Vagina (tissue), 2 donors: ENCODE data around the gene BATF. TPM values are rescaled to one million over a fixed set of nuclear protein-coding genes. Genes with fewer than 3 reads are reported as not detected.

Experiments
- DNase-seq, 2 donors: peaks; one replicate each; pipeline ENCODE4 v3.0.0-alpha.2; 2017; ENCODE audit errors: extremely low spot score in 2 of 2
- H3K27ac ChIP-seq: fragments of 200-600 bp; sonication (generic); one replicate; pipeline ENCODE4 v1.5.1; 2019
- H3K27me3 ChIP-seq: fragments of 200-600 bp; sonication (generic); one replicate; pipeline ENCODE4 v1.5.1; 2019
- H3K36me3 ChIP-seq, 2 donors: fragments of 200-600 bp; sonication (generic); one replicate each; pipeline ENCODE4 v1.5.1; 2017 to 2019
- H3K4me1 ChIP-seq: fragments of 200-600 bp; sonication (generic); one replicate; pipeline ENCODE4 v1.5.1; 2019
- H3K4me3 ChIP-seq, 2 donors: fragments of 200-600 bp; sonication (generic); 1 replicate in 1 of 2; 2 replicates in 1 of 2; pipeline ENCODE4 v1.5.1; 2016 to 2019
- H3K9me3 ChIP-seq: fragments of 200-600 bp; sonication (generic); one replicate; pipeline ENCODE4 v1.5.1; 2019
- CTCF ChIP-seq, 3 experiments: fragments of 450-650 bp in 2 of 3; fragments of 200-600 bp in 1 of 3; sonication (generic) in 1 of 3; IDR thresholded peaks; one replicate each; pipeline ENCODE4 v1.5.1; 2017 to 2019; ENCODE audit warnings: antibody characterized with exemption in 3 of 3, mild to moderate bottlenecking in 2 of 3, moderate library complexity in 2 of 3
- POLR2A ChIP-seq, 2 donors: fragments of 450-650 bp; IDR thresholded peaks; one replicate each; pipeline ENCODE4 v1.6.1; 2017; ENCODE audit warnings: antibody characterized with exemption in 2 of 2, mild to moderate bottlenecking in 2 of 2, moderate library complexity in 2 of 2
- POLR2AphosphoS5 ChIP-seq, 2 donors: sonication (generic); formaldehyde crosslinking; IDR thresholded peaks; one replicate each; pipeline ENCODE4 v1.9.0; 2017; ENCODE audit warnings: antibody characterized with exemption in 2 of 2, mild to moderate bottlenecking in 2 of 2, low read depth in 1 of 2; ENCODE audit not compliant: insufficient read depth in 1 of 2
- intact Hi-C: fragments of 100-400 bp; cut with DNase I; formaldehyde crosslinking; loops from one replicate; pipeline ENCODE4 v1.15.1; 2023
- total RNA-seq: library from RNA; depleted of rRNA; stranded (reverse); fragments of >200 nt; gene quantifications from one replicate; pipeline ENCODE4 v1.2.3, GENCODE V29; 2016

Gene BATF
- total RNA-seq, 1 donor from 2014 or later: 12.0 TPM

- Histone ChIP-seq H3K27me3 (no peaks in the 10 kb centered on the region), H3K4me3 (no peak overlapping the region), H3K27ac (no peak overlapping the region), H3K9me3 (no peaks in the 10 kb centered on the region), H3K36me3 (no peaks in the 10 kb centered on the region), H3K4me1 (peaks cover 5% of the 10 kb centered on the region)
- no peak for DNase-seq
- intact Hi-C loops: no loop called here
- TF ChIP-seq POLR2A (IDR thresholded peaks at IDR 0.05): no peak
- TF ChIP-seq POLR2AphosphoS5 (IDR thresholded peaks at IDR 0.05; ENCODE audit: insufficient read depth in 1 of 2, low read depth in 1 of 2): no peak
- no peak for TF ChIP-seq CTCF (IDR thresholded peaks at IDR 0.05)
These were observed 662 bp upstream of the BATF start for GRCh38 chr14:75521415-75522199.

- peak overlapping the region in 1 of 2 donors; percentile 35 for H3K4me3 ChIP-seq
- H3K27me3 ChIP-seq: no peaks in the 10 kb centered on the region
- H3K27ac ChIP-seq: peak overlapping the region; percentile 63
- no peak for DNase-seq
- TF ChIP-seq POLR2A (IDR thresholded peaks at IDR 0.05) (no peak), POLR2AphosphoS5 (IDR thresholded peaks at IDR 0.05; ENCODE audit: insufficient read depth in 1 of 2, low read depth in 1 of 2) (no peak), CTCF (IDR thresholded peaks at IDR 0.05) (no peak)
- intact Hi-C loops: no loop called here
- H3K4me1 ChIP-seq: peaks cover 5% of the 10 kb centered on the region
- no peaks in the 10 kb centered on the region for H3K9me3 ChIP-seq
- no peaks in the 10 kb centered on the region for H3K36me3 ChIP-seq
These were observed 682 bp downstream of the BATF start for GRCh38 chr14:75522983-75523318.

GRCh38 chr14:75523771-75524171 is 1.5 kb downstream of the BATF start:
- TF ChIP-seq POLR2A (IDR thresholded peaks at IDR 0.05) (no peak), CTCF (IDR thresholded peaks at IDR 0.05) (no peak), POLR2AphosphoS5 (IDR thresholded peaks at IDR 0.05; ENCODE audit: insufficient read depth in 1 of 2, low read depth in 1 of 2) (peak in 1 of 2 donors; percentile 39)
- Histone ChIP-seq H3K27ac (peak overlapping the region; percentile 10), H3K4me1 (peaks cover 5% of the 10 kb centered on the region), H3K4me3 (peak overlapping the region in 1 of 2 donors; percentile 1), H3K36me3 (no peaks in the 10 kb centered on the region), H3K9me3 (no peaks in the 10 kb centered on the region), H3K27me3 (no peaks in the 10 kb centered on the region)
- no peak for DNase-seq
- intact Hi-C loops: no loop called here

- no peaks in the 10 kb centered on the region for H3K27me3 ChIP-seq
- intact Hi-C loops: no loop called here
- H3K9me3 ChIP-seq: no peaks in the 10 kb centered on the region
- TF ChIP-seq POLR2AphosphoS5 (IDR thresholded peaks at IDR 0.05; ENCODE audit: insufficient read depth in 1 of 2, low read depth in 1 of 2) (no peak), CTCF (IDR thresholded peaks at IDR 0.05) (no peak), POLR2A (IDR thresholded peaks at IDR 0.05) (no peak)
- H3K27ac ChIP-seq: no peak overlapping the region
- no peaks in the 10 kb centered on the region for H3K36me3 ChIP-seq
- no peak overlapping the region for H3K4me3 ChIP-seq
- H3K4me1 ChIP-seq: peaks cover 5% of the 10 kb centered on the region
- DNase-seq: no peak
These were observed 3.7 kb downstream of the BATF start for GRCh38 chr14:75525969-75526368.

- H3K4me1 ChIP-seq: no peaks in the 10 kb centered on the region
- no peaks in the 10 kb centered on the region for H3K36me3 ChIP-seq
- H3K27me3 ChIP-seq: no peaks in the 10 kb centered on the region
- H3K27ac ChIP-seq: no peak overlapping the region
- no peak for TF ChIP-seq POLR2A (IDR thresholded peaks at IDR 0.05)
- no peak for TF ChIP-seq POLR2AphosphoS5 (IDR thresholded peaks at IDR 0.05; ENCODE audit: insufficient read depth in 1 of 2, low read depth in 1 of 2)
- no peak for DNase-seq
- H3K4me3 ChIP-seq: no peak overlapping the region
- H3K9me3 ChIP-seq: no peaks in the 10 kb centered on the region
- intact Hi-C loops: no loop called here
These were observed 5.3 kb downstream of the BATF start for GRCh38 chr14:75527449-75528163.
